ENCODE results near the gene CTDSPL. TPM values are rescaled to one million over a fixed set of nuclear protein-coding genes. Genes with fewer than 3 reads are reported as not detected.
"Not testable (repeated sequence)": the region's sequence is repeated elsewhere in the genome, so short reads cannot be mapped to it uniquely, and the experiment has no call there.

The CTDSPL gene
- total and polyA plus RNA-seq, 7 donors, result 19.1 to 69.1 (median 46.3) TPM

GRCh38 chr3:38030126-38031021 lies 168.7 kb downstream of the CTDSPL start:
- no peak for DNase-seq
- Histone ChIP-seq H3K27ac (peak overlapping the region; percentile 75 to 87 (median 86)), H3K36me3 (no peaks in the 10 kb centered on the region), H3K4me1 (peaks cover 0 to 44% (median 37%) of the 10 kb centered on the region in 4 donors), H3K27me3 (no peaks in the 10 kb centered on the region), H3K9me3 (no peaks in the 10 kb centered on the region), H3K4me3 (peak overlapping the region; percentile 43 to 74 (median 57))
- WGBS, 2 donors, result 33 to 49% methylated on average over 8 of the region's 8 CpGs
- TF ChIP-seq POLR2AphosphoS5 (IDR thresholded peaks at IDR 0.05) (no peak), POLR2A (IDR thresholded peaks at IDR 0.05) (no peak), EP300 (IDR thresholded peaks at IDR 0.05) (no peak), CTCF (IDR thresholded peaks at IDR 0.05) (no peak)
- intact Hi-C loops (cut with DNase I), result no loop called here

- peak; percentile 83 for DNase-seq
- Histone ChIP-seq H3K9me3 (no peaks in the 10 kb centered on the region), H3K27me3 (no peaks in the 10 kb centered on the region), H3K27ac (peak overlapping the region; percentile 75 to 87 (median 86)), H3K4me3 (no peak overlapping the region), H3K4me1 (peaks cover 0 to 34% (median 28%) of the 10 kb centered on the region in 4 donors), H3K36me3 (no peaks in the 10 kb centered on the region)
- TF ChIP-seq CTCF (IDR thresholded peaks at IDR 0.05) (no peak), POLR2AphosphoS5 (IDR thresholded peaks at IDR 0.05) (no peak), POLR2A (IDR thresholded peaks at IDR 0.05) (no peak), EP300 (IDR thresholded peaks at IDR 0.05) (no peak)
- WGBS, 2 donors, result 16 to 57% methylated on average over 9 of the region's 9 CpGs
- intact Hi-C loops (cut with DNase I), result no loop called here
These were observed 169.6 kb downstream of the CTDSPL start for GRCh38 chr3:38031022-38031994.

GRCh38 chr3:38032328-38032865 lies 170.7 kb downstream of the CTDSPL start:
- TF ChIP-seq POLR2A (IDR thresholded peaks at IDR 0.05), result no peak
- TF ChIP-seq EP300 (IDR thresholded peaks at IDR 0.05), result no peak
- TF ChIP-seq CTCF (IDR thresholded peaks at IDR 0.05), result no peak
- TF ChIP-seq POLR2AphosphoS5 (IDR thresholded peaks at IDR 0.05), result no peak
- no peaks in the 10 kb centered on the region for H3K9me3 ChIP-seq
- no peak overlapping the region for H3K4me3 ChIP-seq
- no peak for DNase-seq
- intact Hi-C loops (cut with DNase I), result no loop called here
- no peak overlapping the region for H3K27ac ChIP-seq
- WGBS, 2 donors, result 95 to 97% methylated on average over 1 of the region's 1 CpG
- H3K27me3 ChIP-seq, result no peaks in the 10 kb centered on the region
- H3K36me3 ChIP-seq, result no peaks in the 10 kb centered on the region
- peaks cover 0 to 34% (median 27%) of the 10 kb centered on the region in 4 donors for H3K4me1 ChIP-seq

GRCh38 chr3:38033586-38033985 lies 171.9 kb downstream of the CTDSPL start:
- H3K4me1 ChIP-seq, result peaks cover 0 to 30% (median 25%) of the 10 kb centered on the region in 4 donors
- H3K4me3 ChIP-seq; H3K9me3 ChIP-seq; DNase-seq; H3K36me3 ChIP-seq; H3K27ac ChIP-seq; H3K27me3 ChIP-seq; intact Hi-C loops (cut with DNase I): not testable (repeated sequence)
- 33 to 80% methylated on average over 7 of the region's 7 CpGs for WGBS, 2 donors

Small RNAs within 50 kb of the gene (small RNA-seq; reads per million reads assigned to genes)
- gene MIR26A1 (1.2 to 2.8 (median 1.5) reads per million in 3 donors), gene RF00019 (0 reads per million in 3 donors)

Other genes starting within 250 kb of the CTDSPL start
- 1 to 10 TPM; 5.3 to 8.3 (median 6.6) TPM for gene VILL, start 128.9 kb downstream of the CTDSPL start, total RNA-seq
- gene VILL, start 128.9 kb downstream of the CTDSPL start, polyA plus RNA-seq, result 100 to 1,000 TPM in 1 of 3 donors, 10 to 100 TPM in 2; 81.7 to 175 (median 97.0) TPM
- 10 to 100 TPM; 10.3 to 22.7 (median 14.2) TPM for gene PLCD1, start 167.8 kb downstream of the CTDSPL start, total RNA-seq
- 100 to 1,000 TPM in 1 of 3 donors, 10 to 100 TPM in 2; 29.0 to 139 (median 85.9) TPM for gene PLCD1, start 167.8 kb downstream of the CTDSPL start, polyA plus RNA-seq
- gene DLEC1, start 177.3 kb downstream of the CTDSPL start, total RNA-seq, result under 1 TPM; 0.16 to 0.41 (median 0.32) TPM
- gene DLEC1, start 177.3 kb downstream of the CTDSPL start, polyA plus RNA-seq, result under 1 TPM; 0.42 to 0.60 (median 0.46) TPM

Data from sigmoid colon (tissue), 7 donors.